Esophagus squamous epithelium (tissue), 5 donors: ENCODE measurements around the gene CALM3. TPM values are rescaled to one million over a fixed set of nuclear protein-coding genes. Genes with fewer than 3 reads are reported as not detected.

Experiments
- DNase-seq: peaks from one replicate; lab custom pipeline; 2025; lab: John Stamatoyannopoulos, UW
- H3K27ac ChIP-seq, 4 donors: fragments of 200-600 bp; sonication (generic); one replicate each; pipeline ENCODE4 v1.5.1; 2016 to 2019; ENCODE audit warnings: mild to moderate bottlenecking in 1 of 4
- H3K27me3 ChIP-seq, 4 donors: fragments of 200-600 bp; sonication (generic); 1 replicate in 3 of 4; 2 replicates in 1 of 4; pipeline versions ENCODE4 v1.5.1 to v1.6.0; 2017 to 2021; ENCODE audit warnings: antibody characterized with exemption in 1 of 4
- H3K36me3 ChIP-seq, 3 donors: fragments of 200-600 bp; sonication (generic); one replicate each; pipeline ENCODE4 v1.5.1; 2016 to 2019
- H3K4me1 ChIP-seq, 3 donors: fragments of 200-600 bp; sonication (generic); one replicate each; pipeline ENCODE4 v1.5.1; 2017 to 2019
- H3K4me3 ChIP-seq, 4 donors: fragments of 200-600 bp; sonication (generic); 1 replicate in 3 of 4; 2 replicates in 1 of 4; pipeline ENCODE4 v1.5.1; 2016 to 2019; ENCODE audit warnings: mild to moderate bottlenecking in 2 of 4, moderate library complexity in 1 of 4
- H3K9me3 ChIP-seq, 3 donors: fragments of 200-600 bp; sonication (generic); one replicate each; pipeline ENCODE4 v1.5.1; 2016 to 2019
- POLR2A ChIP-seq, 4 donors: fragments of 450-650 bp; IDR thresholded peaks; one replicate each; pipeline ENCODE4 v1.6.1; 2017; ENCODE audit warnings: antibody characterized with exemption in 4 of 4, mild to moderate bottlenecking in 4 of 4, moderate library complexity in 3 of 4
- WGBS, 2 donors: methylation state at CpG; one replicate each; pipeline ENCODE4 v1.1.5; 2018; 5-methylcytosine and 5-hydroxymethylcytosine counted together
- intact Hi-C: fragments of 100-400 bp; cut with DNase I; formaldehyde crosslinking; loops from one replicate; pipeline ENCODE4 v1.15.0; 2022
- total RNA-seq, 4 donors: library from RNA; depleted of rRNA; stranded (reverse); fragments of >200 nt; gene quantifications; one replicate each; pipeline ENCODE4 v1.1.0, GENCODE V29; 2016
- TF ChIP-seq, protein P1 (sequence below), 6 experiments: fragments of 450-650 bp in 4 of 6; fragments of 200-600 bp in 2 of 6; sonication (generic) in 2 of 6; IDR thresholded peaks; one replicate each; pipeline ENCODE4 v1.5.1; 2016 to 2019; ENCODE audit warnings: antibody characterized with exemption in 6 of 6, mild to moderate bottlenecking in 4 of 6, moderate library complexity in 4 of 6
- donor health status: DM: yes; HTN: yes; CAD: no.

The CALM3 gene
- total RNA-seq, 4 donors from 2014 or later, result 61.9 to 147 (median 84.6) TPM

DNA sequence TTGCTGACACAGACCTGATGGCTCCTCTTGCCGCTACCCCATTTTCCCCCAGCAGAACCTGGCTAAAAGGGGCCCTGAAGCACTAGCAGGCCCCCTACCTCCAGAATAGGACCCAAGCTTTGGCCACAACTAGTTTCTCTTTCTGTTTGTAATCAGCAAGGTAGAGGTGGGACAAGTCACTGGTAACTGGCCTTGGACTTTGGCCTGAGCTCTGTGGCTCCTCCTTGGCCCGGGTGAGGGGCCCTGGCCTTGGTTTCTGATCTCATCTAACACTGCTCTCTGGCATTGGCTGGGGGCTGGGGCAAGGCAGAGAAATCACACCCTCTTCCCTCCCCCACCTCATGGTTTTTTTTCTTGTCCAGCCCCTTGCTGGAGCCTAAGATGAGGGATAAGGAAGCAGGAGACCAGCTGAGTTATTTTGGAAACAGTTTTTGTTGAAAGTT is 2.1 kb downstream of the CALM3 start:
- intact Hi-C loops, result no loop called here
- Histone ChIP-seq H3K9me3 (no peaks in the 10 kb centered on the region), H3K36me3 (peaks cover 27 to 36% (median 27%) of the 10 kb centered on the region in 3 donors), H3K4me1 (peaks cover 16 to 65% (median 37%) of the 10 kb centered on the region in 3 donors), H3K27ac (peak overlapping the region; percentile 98 to 99 (median 99)), H3K4me3 (peak overlapping the region in 3 of 4 donors; percentile 83 to 97 (median 95)), H3K27me3 (no peaks in the 10 kb centered on the region)
- TF ChIP-seq, protein P1, sequence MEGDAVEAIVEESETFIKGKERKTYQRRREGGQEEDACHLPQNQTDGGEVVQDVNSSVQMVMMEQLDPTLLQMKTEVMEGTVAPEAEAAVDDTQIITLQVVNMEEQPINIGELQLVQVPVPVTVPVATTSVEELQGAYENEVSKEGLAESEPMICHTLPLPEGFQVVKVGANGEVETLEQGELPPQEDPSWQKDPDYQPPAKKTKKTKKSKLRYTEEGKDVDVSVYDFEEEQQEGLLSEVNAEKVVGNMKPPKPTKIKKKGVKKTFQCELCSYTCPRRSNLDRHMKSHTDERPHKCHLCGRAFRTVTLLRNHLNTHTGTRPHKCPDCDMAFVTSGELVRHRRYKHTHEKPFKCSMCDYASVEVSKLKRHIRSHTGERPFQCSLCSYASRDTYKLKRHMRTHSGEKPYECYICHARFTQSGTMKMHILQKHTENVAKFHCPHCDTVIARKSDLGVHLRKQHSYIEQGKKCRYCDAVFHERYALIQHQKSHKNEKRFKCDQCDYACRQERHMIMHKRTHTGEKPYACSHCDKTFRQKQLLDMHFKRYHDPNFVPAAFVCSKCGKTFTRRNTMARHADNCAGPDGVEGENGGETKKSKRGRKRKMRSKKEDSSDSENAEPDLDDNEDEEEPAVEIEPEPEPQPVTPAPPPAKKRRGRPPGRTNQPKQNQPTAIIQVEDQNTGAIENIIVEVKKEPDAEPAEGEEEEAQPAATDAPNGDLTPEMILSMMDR (IDR thresholded peaks at IDR 0.05), result no peak
- no peak for TF ChIP-seq POLR2A (IDR thresholded peaks at IDR 0.05)
- WGBS, 2 donors, result 37% methylated on average over 2 of the region's 2 CpGs; no CpG with 5 or more reads in 1 of the 2 donors
- DNase-seq, result no peak

DNA sequence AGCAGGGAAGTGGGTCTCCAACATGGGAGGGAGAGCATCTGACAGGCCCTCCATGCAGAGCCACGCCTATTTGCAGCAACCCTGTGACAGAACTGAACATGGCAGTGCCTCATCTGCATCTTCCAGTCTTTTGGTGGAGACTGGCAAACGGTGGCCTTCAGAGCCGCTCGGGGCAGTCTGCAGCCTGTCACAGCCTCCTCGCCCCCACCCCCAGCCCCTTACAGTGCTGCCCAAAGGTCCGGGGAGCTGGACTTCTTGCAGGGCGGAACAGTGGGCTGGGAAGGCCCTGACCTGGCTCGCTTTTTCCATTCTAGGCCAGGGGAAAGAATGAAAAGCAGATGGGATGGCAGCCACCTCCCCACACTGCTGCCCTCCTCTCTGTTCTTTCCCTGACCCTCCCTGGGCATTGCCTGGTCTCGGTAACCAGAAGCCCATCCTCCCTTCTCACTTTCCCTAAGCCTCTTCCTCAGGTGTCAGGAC is 2.7 kb downstream of the CALM3 start:
- Histone ChIP-seq H3K27me3 (no peaks in the 10 kb centered on the region), H3K9me3 (no peaks in the 10 kb centered on the region), H3K36me3 (peaks cover 32 to 42% (median 33%) of the 10 kb centered on the region in 3 donors), H3K4me1 (peaks cover 16 to 65% (median 37%) of the 10 kb centered on the region in 3 donors), H3K4me3 (no peak overlapping the region), H3K27ac (peak overlapping the region in 3 of 4 donors; percentile 99)
- whole genome bisulfite sequencing, 2 donors, result 62 to 83% methylated on average over 3 to 4 of the region's 9 CpGs
- TF ChIP-seq, protein P1 (IDR thresholded peaks at IDR 0.05), result no peak
- no peak for TF ChIP-seq POLR2A (IDR thresholded peaks at IDR 0.05)
- intact Hi-C loops, result no loop called here
- DNase-seq, result no peak

DNA sequence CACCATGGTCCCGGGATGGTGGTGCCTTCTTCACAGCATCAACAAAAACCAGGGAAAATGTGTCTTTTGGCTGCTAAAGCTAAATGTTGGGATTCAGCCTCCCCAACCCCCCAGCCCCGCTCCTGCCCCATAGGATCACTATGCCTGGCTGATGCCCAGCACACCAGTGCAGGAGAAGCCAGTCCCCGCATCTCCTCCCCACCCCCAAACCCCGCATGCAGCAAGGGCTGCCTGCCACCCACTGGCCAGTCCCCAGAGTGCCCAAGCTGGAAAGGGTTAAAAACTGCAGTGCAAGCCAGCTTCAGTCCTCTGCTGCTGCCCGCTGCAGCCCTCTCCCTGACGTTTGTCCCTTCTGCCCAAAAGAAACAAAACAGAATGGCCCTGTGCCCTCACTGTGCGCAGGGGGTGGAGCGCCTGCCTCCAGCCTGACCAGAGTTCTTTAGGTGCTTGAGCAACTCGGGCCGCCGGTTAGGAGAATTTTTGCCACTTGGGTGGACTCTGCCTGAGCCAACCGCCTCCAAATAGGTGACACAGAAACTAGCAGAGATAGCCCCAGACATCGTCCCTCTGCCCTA is 3.7 kb downstream of the CALM3 start:
- Histone ChIP-seq H3K27me3 (no peaks in the 10 kb centered on the region), H3K4me1 (peaks cover 16 to 63% (median 37%) of the 10 kb centered on the region in 3 donors), H3K36me3 (peaks cover 40 to 52% (median 40%) of the 10 kb centered on the region in 3 donors), H3K4me3 (no peak overlapping the region), H3K27ac (peak overlapping the region in 3 of 4 donors; percentile 29 to 47 (median 45)), H3K9me3 (no peaks in the 10 kb centered on the region)
- intact Hi-C loops, result no loop called here
- no peak for TF ChIP-seq POLR2A (IDR thresholded peaks at IDR 0.05)
- TF ChIP-seq, protein P1 (IDR thresholded peaks at IDR 0.05), result no peak
- WGBS, 2 donors, result 83 to 85% methylated on average over 3 to 9 of the region's 13 CpGs
- no peak for DNase-seq

DNA sequence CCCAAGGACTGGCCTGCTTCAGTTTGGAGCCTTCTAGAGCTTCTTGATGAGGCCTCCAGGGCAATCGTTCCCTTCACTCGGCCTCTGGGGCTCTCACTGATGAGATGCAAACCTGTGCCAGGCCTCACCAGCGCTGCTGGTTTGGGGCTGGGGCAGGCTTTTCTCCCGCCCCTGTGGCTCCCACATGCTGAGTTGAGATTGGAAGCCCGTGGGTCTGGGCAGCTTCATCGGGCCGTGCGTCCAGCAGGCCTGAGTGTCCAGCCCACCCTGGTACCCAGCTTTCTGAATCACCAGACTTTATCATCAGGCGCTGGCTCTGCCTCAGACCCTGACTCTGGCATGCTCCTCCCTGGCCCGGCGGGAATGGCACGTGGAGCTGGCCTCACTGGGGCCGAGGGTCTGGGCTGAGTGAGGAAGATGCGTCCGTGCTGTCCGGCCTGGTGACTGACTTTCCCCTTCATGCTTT is 4.3 kb downstream of the CALM3 start:
- no peak for DNase-seq
- Histone ChIP-seq H3K4me3 (no peak overlapping the region), H3K27ac (peak overlapping the region in 3 of 4 donors; percentile 27 to 47 (median 45)), H3K4me1 (peaks cover 16 to 58% (median 37%) of the 10 kb centered on the region in 3 donors), H3K36me3 (peaks cover 40 to 58% (median 43%) of the 10 kb centered on the region in 3 donors), H3K27me3 (no peaks in the 10 kb centered on the region), H3K9me3 (no peaks in the 10 kb centered on the region)
- intact Hi-C loops, result no loop called here
- WGBS, 2 donors, result 66 to 80% methylated on average over 2 to 9 of the region's 16 CpGs
- TF ChIP-seq, protein P1 (IDR thresholded peaks at IDR 0.05), result no peak
- TF ChIP-seq POLR2A (IDR thresholded peaks at IDR 0.05), result no peak

DNA sequence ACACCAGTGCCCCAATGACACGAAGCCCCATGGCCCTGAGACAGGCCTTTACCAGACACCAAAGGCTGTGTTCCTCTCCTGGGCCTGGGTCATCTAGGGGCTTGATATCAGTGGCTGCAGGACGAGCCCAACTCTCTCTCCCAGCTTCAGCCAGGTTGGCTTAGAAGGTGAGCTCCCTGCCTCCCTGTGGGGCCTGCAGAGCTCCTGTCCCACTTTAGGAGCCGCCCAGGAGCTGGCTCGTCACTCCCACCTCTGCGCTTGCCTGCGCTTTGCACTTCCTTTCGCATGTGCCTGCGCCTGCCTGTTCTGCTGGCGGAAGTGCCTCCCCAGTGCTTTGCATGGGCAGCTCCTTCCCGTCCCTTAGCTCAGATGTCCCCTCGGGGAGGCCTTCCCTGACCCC is 4.9 kb downstream of the CALM3 start:
- intact Hi-C loops, result no loop called here
- Histone ChIP-seq H3K4me1 (peaks cover 16 to 61% (median 37%) of the 10 kb centered on the region in 3 donors), H3K36me3 (peaks cover 40 to 63% (median 43%) of the 10 kb centered on the region in 3 donors), H3K27me3 (no peaks in the 10 kb centered on the region), H3K9me3 (no peaks in the 10 kb centered on the region), H3K27ac (peak overlapping the region in 3 of 4 donors; percentile 4 to 47 (median 27)), H3K4me3 (no peak overlapping the region)
- TF ChIP-seq, protein P1 (IDR thresholded peaks at IDR 0.05), result no peak
- WGBS, 2 donors, result 69 to 83% methylated on average over 6 to 10 of the region's 11 CpGs
- no peak for DNase-seq
